HFFc6 (cell line): ENCODE measurements around the gene TEX22. TPM values are rescaled to one million over a fixed set of nuclear protein-coding genes. Genes with fewer than 3 reads are reported as not detected.
"Not testable (repeated sequence)": the region's sequence is repeated elsewhere in the genome, so short reads cannot be mapped to it uniquely, and the experiment has no call there.

Source experiments
- DNase-seq: peaks from one replicate; pipeline ENCODE4 v3.0.0-alpha.2; 2018
- H3K27ac Mint-ChIP-seq: 2 replicates; pipeline ENCODE4 v1.8.0; 2020; ENCODE audit warnings: mild to moderate bottlenecking, mixed read lengths
- H3K27me3 Mint-ChIP-seq: 2 replicates; pipeline ENCODE4 v1.8.0; 2021; ENCODE audit warnings: mild to moderate bottlenecking, moderate library complexity, mixed read lengths; ENCODE audit not compliant: insufficient read depth
- H3K36me3 Mint-ChIP-seq: 2 replicates; pipeline ENCODE4 v1.8.0; 2021; ENCODE audit warnings: low read depth, mixed read lengths
- H3K4me1 Mint-ChIP-seq: 2 replicates; pipeline ENCODE4 v1.8.0; 2020; ENCODE audit warnings: low read depth, mixed read lengths
- H3K4me3 Mint-ChIP-seq: 2 replicates; pipeline ENCODE4 v1.8.0; 2020; ENCODE audit warnings: mild to moderate bottlenecking, moderate library complexity, mixed read lengths
- H3K9me3 Mint-ChIP-seq: 2 replicates; pipeline ENCODE4 v1.8.0; 2020; ENCODE audit warnings: mild to moderate bottlenecking, mixed read lengths
- CTCF ChIP-seq: fragments of 200-600 bp; sonication (generic); IDR thresholded peaks from 2 replicates; pipeline ENCODE4 v1.5.0; 2021; ENCODE audit warnings: antibody characterized with exemption, mild to moderate bottlenecking
- total RNA-seq, 6 experiments: library from RNA; stranded (reverse); fragmentation: NEBNext Ultra II Directional; extraction: Animal tissue kit (Norgen Biotek cat#: 25700); gene quantifications; 2 replicates in 1 of 6; 3 replicates in 5 of 6; pipeline ENCODE4 v1.2.3, GENCODE V29; 2021

Gene TEX22
- total RNA-seq, 6 experiments from 2014 or later: 0.34 to 2.1 (median 0.76) TPM

- H3K4me3 Mint-ChIP-seq: no peak overlapping the region
- no peaks in the 10 kb centered on the region for H3K4me1 Mint-ChIP-seq
- no peak for TF ChIP-seq CTCF
- H3K9me3 Mint-ChIP-seq: no peaks in the 10 kb centered on the region
- H3K36me3 Mint-ChIP-seq: peaks cover 6% of the 10 kb centered on the region; the same call in 1 of the 2 replicates
- H3K27ac Mint-ChIP-seq: no peak overlapping the region
- DNase-seq: no peak
- no peaks in the 10 kb centered on the region for H3K27me3 Mint-ChIP-seq
These were observed 41.4 kb upstream of the TEX22 start for GRCh38 chr14:105356927-105357326.

GRCh38 chr14:105357626-105358025 is 40.7 kb upstream of the TEX22 start:
- Mint-ChIP-seq H3K4me1 (no peaks in the 10 kb centered on the region), H3K27me3 (no peaks in the 10 kb centered on the region), H3K27ac (no peak overlapping the region), H3K36me3 (peaks cover 6% of the 10 kb centered on the region; the same call in 1 of the 2 replicates), H3K4me3 (no peak overlapping the region), H3K9me3 (no peaks in the 10 kb centered on the region)
- TF ChIP-seq CTCF: no peak
- DNase-seq: no peak

GRCh38 chr14:105358140-105358846 is 40.0 kb upstream of the TEX22 start:
- Mint-ChIP-seq H3K4me3 (no peak overlapping the region), H3K9me3 (no peaks in the 10 kb centered on the region), H3K27me3 (no peaks in the 10 kb centered on the region), H3K36me3 (peaks cover 6% of the 10 kb centered on the region; the same call in 1 of the 2 replicates), H3K27ac (no peak overlapping the region), H3K4me1 (no peaks in the 10 kb centered on the region)
- no peak for TF ChIP-seq CTCF
- no peak for DNase-seq

- Mint-ChIP-seq H3K27ac (no peak overlapping the region), H3K27me3 (no peaks in the 10 kb centered on the region; the same call in 1 of the 2 replicates), H3K4me3 (no peak overlapping the region)
These were observed 39.4 kb upstream of the TEX22 start for GRCh38 chr14:105358943-105359342.

GRCh38 chr14:105361412-105361811 is 36.9 kb upstream of the TEX22 start:
- H3K36me3 Mint-ChIP-seq, H3K27me3 Mint-ChIP-seq, H3K4me3 Mint-ChIP-seq, H3K27ac Mint-ChIP-seq, H3K4me1 Mint-ChIP-seq, H3K9me3 Mint-ChIP-seq, DNase-seq: not testable (repeated sequence)

More at GRCh38 chr14:105358943-105359342, 39.4 kb upstream of the TEX22 start:
- H3K4me1 Mint-ChIP-seq: peaks cover 4% of the 10 kb centered on the region; the same call in 1 of the 2 replicates
- peaks cover 6% of the 10 kb centered on the region; the same call in 1 of the 2 replicates for H3K36me3 Mint-ChIP-seq
- H3K9me3 Mint-ChIP-seq: no peaks in the 10 kb centered on the region
- DNase-seq: no peak
- no peak for TF ChIP-seq CTCF
